ENCODE data around the gene TMEM123. TPM values are rescaled to one million over a fixed set of nuclear protein-coding genes. Genes with fewer than 3 reads are reported as not detected.

TMEM123 gene
- total RNA-seq, 1 experiment from 2014 or later = 214 TPM

- BruUV-seq (replicated peaks) = no TSS peak
- ChIA-PET CTCF (no interaction called here), POLR2A (ENCODE audit: low non-redundant PET) (no interaction called here)
- TF ChIP-seq CTCF (conservative IDR thresholded peaks at IDR 0.05; ENCODE audit: low read depth, low read length) = no peak
- intact Hi-C loops (cut with micrococcal nuclease; ENCODE audit: unreplicated experiment) = no loop called here
- DNase-seq (ENCODE audit: low spot score) = no peak
- H3K36me3 ChIP-seq (ENCODE audit: insufficient read depth, low read length, poor library complexity, severe bottlenecking) = no peaks in the 10 kb centered on the region
- H3K27ac ChIP-seq (ENCODE audit: low read depth, low read length, poor library complexity, severe bottlenecking) = no peak overlapping the region
- H3K27me3 ChIP-seq (replicated peaks; ENCODE audit: insufficient read depth, low read depth, low read length, poor library complexity) = no peaks in the 10 kb centered on the region
- peaks cover 19% of the 10 kb centered on the region for H3K4me1 ChIP-seq (ENCODE audit: insufficient read depth, low read length, poor library complexity, severe bottlenecking)
- H3K9me3 ChIP-seq (ENCODE audit: low read depth, low read length, poor library complexity, severe bottlenecking) = peaks cover 16% of the 10 kb centered on the region
- H3K4me3 ChIP-seq (ENCODE audit: low read depth, low read length, poor library complexity, severe bottlenecking) = no peak overlapping the region
These were observed 33.4 kb downstream of the TMEM123 start for GRCh38 chr11:102419181-102419580.

- no peak for TF ChIP-seq EZH2 (IDR thresholded peaks at IDR 0.05; ENCODE audit: borderline replicate concordance, low read depth, low read length, poor library complexity, severe bottlenecking)
- no peak for TF ChIP-seq CTCF (conservative IDR thresholded peaks at IDR 0.05; ENCODE audit: low read depth, low read length)
- Histone ChIP-seq H3K4me3 (ENCODE audit: low read depth, low read length, poor library complexity, severe bottlenecking) (no peak overlapping the region), H3K27me3 (replicated peaks; ENCODE audit: insufficient read depth, low read depth, low read length, poor library complexity) (no peaks in the 10 kb centered on the region), H3K4me1 (ENCODE audit: insufficient read depth, low read length, poor library complexity, severe bottlenecking) (peaks cover 8% of the 10 kb centered on the region), H3K27ac (ENCODE audit: low read depth, low read length, poor library complexity, severe bottlenecking) (no peak overlapping the region), H3K9me3 (ENCODE audit: low read depth, low read length, poor library complexity, severe bottlenecking) (peaks cover 16% of the 10 kb centered on the region), H3K36me3 (ENCODE audit: insufficient read depth, low read length, poor library complexity, severe bottlenecking) (no peaks in the 10 kb centered on the region)
- ChIA-PET POLR2A (ENCODE audit: low non-redundant PET) (no interaction called here), CTCF (no interaction called here)
- no TSS peak for BruUV-seq (replicated peaks)
- intact Hi-C loops (cut with micrococcal nuclease; ENCODE audit: unreplicated experiment) = no loop called here
- no peak for DNase-seq (ENCODE audit: low spot score)
These were observed 35.6 kb downstream of the TMEM123 start for GRCh38 chr11:102416976-102417375.

GRCh38 chr11:102415304-102415916 is 37.2 kb downstream of the TMEM123 start:
- TF ChIP-seq CTCF (conservative IDR thresholded peaks at IDR 0.05; ENCODE audit: low read depth, low read length) (no peak), EZH2 (IDR thresholded peaks at IDR 0.05; ENCODE audit: borderline replicate concordance, low read depth, low read length, poor library complexity, severe bottlenecking) (no peak)
- ChIA-PET CTCF (no interaction called here), POLR2A (ENCODE audit: low non-redundant PET) (no interaction called here)
- no peaks in the 10 kb centered on the region for H3K36me3 ChIP-seq (ENCODE audit: insufficient read depth, low read length, poor library complexity, severe bottlenecking)
- H3K27ac ChIP-seq (ENCODE audit: low read depth, low read length, poor library complexity, severe bottlenecking) = no peak overlapping the region
- H3K4me1 ChIP-seq (ENCODE audit: insufficient read depth, low read length, poor library complexity, severe bottlenecking) = peaks cover 6% of the 10 kb centered on the region
- BruUV-seq (replicated peaks) = no TSS peak
- H3K9me3 ChIP-seq (ENCODE audit: low read depth, low read length, poor library complexity, severe bottlenecking) = peaks cover 16% of the 10 kb centered on the region
- DNase-seq (ENCODE audit: low spot score) = no peak
- H3K27me3 ChIP-seq (replicated peaks; ENCODE audit: insufficient read depth, low read depth, low read length, poor library complexity) = no peaks in the 10 kb centered on the region
- no peak overlapping the region for H3K4me3 ChIP-seq (ENCODE audit: low read depth, low read length, poor library complexity, severe bottlenecking)
- intact Hi-C loops (cut with micrococcal nuclease; ENCODE audit: unreplicated experiment) = no loop called here

All from A673 (cell line).